Hematopoietic multipotent progenitor cell treated with erythropoietin and hydrocortisone succinate and interleukin-3 and kit ligand, for 15 days (in vitro differentiated cells): ENCODE measurements around the gene KCTD3.

Experiments
- DNase-seq: peaks from one replicate; pipeline ENCODE4 v3.0.0-alpha.2; 2015; ENCODE audit warnings: low spot score

KCTD3 gene

DNA sequence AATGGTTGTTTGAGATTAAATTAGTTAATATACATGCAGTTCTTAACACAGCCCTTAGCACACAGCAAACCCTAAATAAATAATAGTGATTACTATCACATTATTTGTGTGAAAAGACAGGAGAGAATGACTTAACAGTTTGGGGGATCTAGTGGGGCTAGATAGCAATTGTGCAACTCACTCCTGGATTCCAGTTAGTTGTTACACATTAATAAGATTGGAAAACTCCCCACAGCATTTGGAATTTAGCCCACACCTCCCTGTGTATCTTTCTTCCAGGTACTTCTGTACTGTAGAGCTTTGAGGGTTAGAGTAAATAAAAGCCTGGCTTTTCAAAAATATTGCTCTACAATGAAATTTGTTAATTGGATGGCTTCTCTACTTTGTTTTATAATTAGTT, 93.2 kb downstream of the KCTD3 start:
- no peak for DNase-seq

DNA sequence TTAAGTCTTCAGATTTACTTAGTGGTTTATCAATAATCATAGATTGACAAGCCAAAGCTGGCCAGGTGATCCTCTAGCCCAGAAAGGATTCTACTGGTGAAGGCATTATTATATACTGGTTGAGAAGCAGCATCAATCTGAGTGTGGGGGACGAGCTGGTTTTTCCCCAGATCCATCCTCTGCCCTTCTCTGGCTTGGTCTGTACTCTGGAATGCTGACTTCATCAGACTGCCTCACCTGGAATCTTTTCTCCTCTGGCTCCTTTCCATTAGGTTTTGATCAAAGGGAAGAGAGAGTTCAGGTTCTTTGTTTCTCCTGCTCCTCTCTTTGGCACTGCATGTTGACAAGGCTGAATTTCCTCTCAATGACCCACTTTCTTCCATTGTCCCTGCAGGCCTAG, 93.9 kb downstream of the KCTD3 start:
- no peak for DNase-seq

DNA sequence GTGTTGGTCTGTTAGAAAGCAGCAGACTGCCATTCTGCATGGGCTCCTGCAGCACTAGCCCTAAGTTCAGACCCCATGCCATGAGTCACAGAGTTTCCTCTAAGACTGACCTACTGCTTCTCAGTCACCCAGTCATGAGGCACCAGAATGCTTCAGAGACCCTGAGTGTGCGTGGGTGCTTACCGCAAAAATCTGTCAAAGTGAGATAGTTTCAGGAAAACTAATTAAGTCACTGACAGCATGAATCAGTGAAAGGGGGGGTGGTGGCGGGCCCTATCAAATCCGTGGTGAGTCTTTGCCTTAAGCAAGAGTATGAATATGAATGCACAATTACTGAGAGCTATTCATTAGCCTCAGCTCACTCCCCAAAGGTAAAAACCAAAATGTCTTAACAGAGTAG, 98.1 kb downstream of the KCTD3 start:
- no peak for DNase-seq

DNA sequence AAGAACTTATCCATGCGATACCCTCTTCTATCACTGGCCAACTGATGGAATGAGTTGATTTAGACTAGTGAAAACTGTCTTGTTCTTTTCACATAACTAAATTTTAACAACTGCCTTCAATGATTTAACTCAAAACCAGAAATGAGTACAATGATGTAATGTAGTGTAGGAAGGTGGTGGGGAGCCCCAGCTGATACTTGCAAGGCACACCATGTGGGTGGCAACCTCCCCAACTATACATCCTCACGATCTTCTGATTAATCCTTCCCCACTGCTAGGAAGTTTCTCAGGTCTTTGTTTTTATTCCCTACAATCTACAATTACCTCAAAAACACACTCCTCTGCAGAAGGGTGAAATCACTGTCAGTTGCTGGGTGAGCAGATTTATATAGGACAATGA, 100.7 kb downstream of the KCTD3 start:
- no peak for DNase-seq

DNA sequence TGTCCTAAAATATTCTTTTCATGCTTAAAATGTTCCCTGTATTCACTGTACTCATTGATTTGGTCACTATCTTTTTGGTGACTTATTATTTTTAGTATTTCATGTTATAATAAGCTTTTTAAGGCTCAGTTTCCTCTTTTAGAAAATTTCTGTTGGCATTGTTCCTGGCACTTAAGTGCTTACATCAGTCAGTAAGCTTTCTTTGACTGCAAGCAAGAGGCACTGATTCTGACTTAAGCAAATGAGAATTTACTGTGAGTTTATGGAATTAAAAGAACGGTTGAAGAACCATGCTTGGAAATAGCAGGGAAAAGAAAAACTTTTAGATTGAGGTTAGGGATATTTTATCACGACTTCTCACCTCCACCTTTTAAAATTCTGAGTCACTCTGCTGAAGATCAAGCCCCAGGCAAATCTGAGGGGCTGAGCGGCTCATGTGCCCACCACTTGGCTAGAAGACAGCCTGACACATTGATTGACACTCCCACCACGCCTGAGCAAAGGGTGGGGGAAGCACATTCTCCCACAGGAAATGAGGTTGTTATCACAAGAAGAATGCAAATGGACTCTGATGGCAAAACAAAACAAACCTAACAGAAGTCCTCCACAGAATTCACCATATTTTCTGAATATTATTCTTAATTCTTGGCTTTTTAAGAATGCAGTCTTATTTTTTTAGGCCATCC, 102.8 kb downstream of the KCTD3 start:
- no peak for DNase-seq
